Kidney (tissue), 14 donors: Measurements from ENCODE around the gene HSPG2. TPM values are rescaled to one million over a fixed set of nuclear protein-coding genes. Genes with fewer than 3 reads are reported as not detected.
"Not testable (repeated sequence)": the region's sequence is repeated elsewhere in the genome, so short reads cannot be mapped to it uniquely, and the experiment has no call there.

ENCODE experiments used
- DNase-seq, 5 donors: peaks; one replicate each; pipeline ENCODE4 v3.0.0-alpha.2; 2013 to 2020
- FAIRE-seq: peaks from 2 replicates; lab custom pipeline; 2012; peaks lifted over from hg19 to GRCh38; lab: Jason Lieb, UNC
- H3K27ac ChIP-seq, 2 donors: one replicate each; pipeline ENCODE4 v1.7.0; 2013; ENCODE audit warnings: low read depth in 2 of 2, low read length in 2 of 2, inconsistent platforms in 1 of 2
- H3K27me3 ChIP-seq: one replicate; pipeline ENCODE4 v1.7.1; 2013; ENCODE audit warnings: low read length, inconsistent platforms; ENCODE audit not compliant: control insufficient read depth, insufficient read depth
- H3K36me3 ChIP-seq, 3 donors: one replicate each; pipeline versions ENCODE4 v1.7.0 to v1.7.1; 2013; ENCODE audit warnings: low read length in 3 of 3, control low read depth in 1 of 3, inconsistent platforms in 1 of 3; ENCODE audit not compliant: insufficient read depth in 3 of 3, control insufficient read depth in 2 of 3
- H3K4me1 ChIP-seq, 3 donors: one replicate each; pipeline versions ENCODE4 v1.7.0 to v1.7.1; 2013; ENCODE audit warnings: low read length in 3 of 3, inconsistent platforms in 1 of 3, low read depth in 1 of 3; ENCODE audit not compliant: control insufficient read depth in 2 of 3, insufficient read depth in 2 of 3
- H3K4me3 ChIP-seq, 3 donors: one replicate each; pipeline versions ENCODE4 v1.7.0 to v1.8.1; 2013; ENCODE audit warnings: low read length in 3 of 3, control low read depth in 1 of 3, inconsistent platforms in 1 of 3
- H3K9ac ChIP-seq, 3 donors: one replicate each; pipeline versions ENCODE4 v1.7.0 to v1.7.1; 2013; ENCODE audit warnings: low read length in 3 of 3, control low read depth in 1 of 3, inconsistent platforms in 1 of 3
- H3K9me3 ChIP-seq, 3 donors: one replicate each; pipeline versions ENCODE4 v1.7.0 to v1.7.1; 2013; ENCODE audit warnings: low read length in 3 of 3, control low read depth in 1 of 3, inconsistent platforms in 1 of 3; ENCODE audit not compliant: control insufficient read depth in 2 of 3, insufficient read depth in 1 of 3
- CTCF ChIP-seq: IDR thresholded peaks from 3 replicates; pipeline ENCODE4 v1.5.1; 2012; ENCODE audit warnings: mild to moderate bottlenecking, moderate library complexity, borderline replicate concordance; ENCODE audit not compliant: insufficient read depth; ENCODE audit errors: extremely low read depth
- intact Hi-C: fragments of 100-400 bp; cut with DNase I; formaldehyde crosslinking; loops from one replicate; pipeline ENCODE4 v1.11.1; 2022
- polyA plus RNA-seq: library from polyadenylated mRNA; stranded (reverse); fragments of 350-450 nt; fragmentation: Illumina TruSeq; extraction: RNeasy Lipid Tissue Mini Kit (QIAGEN cat#74804); gene quantifications from one replicate; pipeline ENCODE4 v1.2.3, GENCODE V29; 2014; ENCODE audit warnings: low read depth, low replicate concordance; ENCODE audit not compliant: insufficient read depth
- total RNA-seq: library from RNA; stranded (reverse); fragmentation: NEBNext Ultra II Directional; extraction: Animal tissue kit (Norgen Biotek cat#: 25700); gene quantifications from one replicate; pipeline ENCODE4 v1.2.1, GENCODE V29; 2021
- donor health status: control.
- donor health status: control.
- donor health status: control.
- donor health status: control.
- donor health status: control.
- donor health status: DM: yes; HTN: yes; CAD: no.
- donor health status: Normal renal cell carcinoma (clear cell type).

HSPG2 gene
- total and polyA plus RNA-seq, 2 donors from 2014 or later = 60.4 to 510 TPM

GRCh38 chr1:21950734-21951133 lies 13.6 kb upstream of the HSPG2 start:
- Histone ChIP-seq H3K27ac (no peak overlapping the region), H3K27me3 (no peaks in the 10 kb centered on the region), H3K36me3 (no peaks in the 10 kb centered on the region), H3K9me3 (no peaks in the 10 kb centered on the region), H3K9ac (no peak overlapping the region), H3K4me3 (no peak overlapping the region), H3K4me1 (peaks cover 0 to 2% (median 0%) of the 10 kb centered on the region in 3 donors)
- DNase-seq (peak in 1 of 5 donors; percentile 61), FAIRE-seq (no peak)
- no peak for TF ChIP-seq CTCF
- intact Hi-C loops = no loop called here

DNA sequence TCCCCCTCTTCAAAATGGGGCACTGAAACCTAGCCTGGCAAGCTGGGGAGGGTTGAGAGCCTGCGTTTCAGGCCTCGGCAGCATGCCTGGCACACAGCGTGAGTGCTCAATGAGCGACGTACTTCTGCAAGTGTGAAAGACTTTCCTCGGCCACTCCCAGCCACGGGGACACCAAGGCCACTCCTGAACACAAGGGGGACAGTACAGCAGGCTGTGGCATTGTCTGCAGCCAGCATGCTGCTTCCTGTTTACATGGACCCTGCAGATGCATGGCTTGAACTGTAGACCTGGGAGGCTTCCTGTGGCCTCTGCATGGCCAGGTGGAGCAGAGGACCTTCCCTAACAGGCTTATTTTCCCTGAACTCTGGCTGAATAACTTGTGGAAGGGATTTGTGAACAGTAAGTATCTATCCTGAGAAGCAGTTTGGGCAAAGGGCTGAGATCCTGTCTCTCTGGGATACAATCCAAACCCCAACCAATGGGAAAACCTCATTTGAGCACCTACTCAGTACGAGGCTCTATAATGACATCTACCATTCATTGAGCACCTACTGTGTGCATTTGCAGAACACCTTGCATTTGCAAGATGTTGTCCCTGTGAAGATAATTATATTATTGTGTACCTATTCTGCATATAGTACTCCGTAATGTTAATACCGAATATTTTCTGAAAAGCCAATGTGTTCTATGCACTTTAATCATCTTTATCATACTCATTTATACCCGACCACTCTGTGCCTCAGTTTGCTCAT lies 9.9 kb upstream of the HSPG2 start:
- Histone ChIP-seq H3K9me3 (no peaks in the 10 kb centered on the region), H3K9ac (no peak overlapping the region), H3K4me3 (no peak overlapping the region), H3K27ac (no peak overlapping the region), H3K4me1 (peaks cover 0 to 2% (median 0%) of the 10 kb centered on the region in 3 donors), H3K36me3 (no peaks in the 10 kb centered on the region), H3K27me3 (no peaks in the 10 kb centered on the region)
- intact Hi-C loops = no loop called here
- peak in 1 of 5 donors; percentile 63 for DNase-seq
- no peak for FAIRE-seq
- no peak for TF ChIP-seq CTCF

DNA sequence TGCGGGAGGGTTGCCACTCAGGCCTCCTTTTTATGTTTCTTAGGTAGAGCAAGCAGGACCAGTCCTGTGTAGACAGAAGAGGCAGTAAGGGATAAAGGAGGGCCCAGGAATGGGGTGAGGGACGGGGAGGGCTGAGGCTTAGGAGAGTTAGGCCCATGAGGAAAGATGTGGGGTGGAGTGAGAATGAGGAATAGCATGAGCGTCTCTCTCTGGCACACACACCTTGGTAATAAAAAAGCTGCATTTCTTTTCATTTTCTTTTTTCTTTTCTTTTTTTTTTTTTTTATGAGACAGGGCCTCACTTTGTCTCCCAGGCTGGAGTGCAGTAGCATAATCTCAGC lies 7.6 kb upstream of the HSPG2 start:
- TF ChIP-seq CTCF = no peak
- no peak overlapping the region for H3K27ac ChIP-seq
- no peak for FAIRE-seq

GRCh38 chr1:21942959-21943640 lies 6.0 kb upstream of the HSPG2 start:
- H3K27me3 ChIP-seq, H3K36me3 ChIP-seq, H3K9me3 ChIP-seq, DNase-seq, H3K4me1 ChIP-seq, intact Hi-C loops, H3K9ac ChIP-seq, FAIRE-seq, H3K27ac ChIP-seq, H3K4me3 ChIP-seq: not testable (repeated sequence)

More for the DNA sequence above, 7.6 kb upstream of the HSPG2 start:
- H3K9ac ChIP-seq = no peak overlapping the region
- no peaks in the 10 kb centered on the region for H3K27me3 ChIP-seq
- DNase-seq = no peak
- H3K9me3 ChIP-seq = no peaks in the 10 kb centered on the region
- H3K36me3 ChIP-seq = no peaks in the 10 kb centered on the region
- intact Hi-C loops = no loop called here
- H3K4me1 ChIP-seq = peaks cover 0 to 2% (median under 1%) of the 10 kb centered on the region in 3 donors
- H3K4me3 ChIP-seq = no peak overlapping the region
